IMR-90 (cell line): ENCODE results near the gene KCNK10. TPM values are rescaled to one million over a fixed set of nuclear protein-coding genes. Genes with fewer than 3 reads are reported as not detected.
A peak's percentile ranks its signal among the peaks of the same experiment; 100 is the strongest.

Experiments used
- ATAC-seq: fragments of 200-7000 bp; cut with Tn5 transposase; 2 replicates; pipeline ENCODE4 v1.9.1; 2020; ENCODE audit warnings: low read depth, mild to moderate bottlenecking, moderate library complexity
- BruUV-seq: library from RNA; stranded (reverse); fragments of 400-500 nt; replicated peaks from 2 replicates; lab custom pipeline; 2021; lab: Mats Ljungman, UMichigan
- CTCF ChIA-PET: fragments of 300-600 bp; formaldehyde crosslinking; extraction: SDS; loops from one replicate; lab custom pipeline; 2021; ENCODE audit warnings: antibody characterized with exemption; lab: Yijun Ruan, JAX
- POLR2A ChIA-PET: fragments of 300-600 bp; sonication (Branson Sonifier 250); formaldehyde crosslinking; loops from one replicate; lab custom pipeline; 2022; ENCODE audit warnings: antibody characterized with exemption; ENCODE audit not compliant: unreplicated experiment; lab: Charles Lee
- DNase-seq: peaks from one replicate; pipeline ENCODE4 v3.0.0; 2013
- H2AFZ ChIP-seq: replicated peaks from 2 replicates; pipeline ENCODE3; 2013; ENCODE audit warnings: low read length, mild to moderate bottlenecking; ENCODE audit not compliant: poor library complexity
- H2AK5ac ChIP-seq: 2 replicates; pipeline ENCODE4 v1.6.1; 2013; ENCODE audit warnings: low read depth, low read length, inconsistent platforms
- H2AK9ac ChIP-seq: replicated peaks from 2 replicates; pipeline ENCODE3; 2013; ENCODE audit warnings: mild to moderate bottlenecking, low read depth, low read length, moderate library complexity; ENCODE audit not compliant: poor library complexity
- H2BK120ac ChIP-seq: 2 replicates; pipeline ENCODE4 v1.6.1; 2013; ENCODE audit warnings: low read depth, low read length, inconsistent platforms
- H2BK15ac ChIP-seq: 3 replicates; pipeline ENCODE4 v1.6.1; 2013; ENCODE audit warnings: low read depth, low read length, inconsistent platforms
- H2BK20ac ChIP-seq: 2 replicates; pipeline ENCODE4 v1.6.1; 2013; ENCODE audit warnings: low read depth, mild to moderate bottlenecking, inconsistent platforms, low read length, moderate library complexity
- H2BK5ac ChIP-seq: 2 replicates; pipeline ENCODE4 v1.6.1; 2013; ENCODE audit warnings: mild to moderate bottlenecking, low read depth, low read length, inconsistent platforms; ENCODE audit not compliant: poor library complexity, severe bottlenecking
- H3K14ac ChIP-seq: replicated peaks from 2 replicates; pipeline ENCODE4 v1.6.1; 2013; ENCODE audit warnings: low read depth, low read length, inconsistent platforms
- H3K18ac ChIP-seq: 2 replicates; pipeline ENCODE4 v1.6.1; 2013; ENCODE audit warnings: low read depth, low read length, control low read depth
- H3K23ac ChIP-seq: 2 replicates; pipeline ENCODE4 v1.6.1; 2013; ENCODE audit warnings: low read depth, low read length, inconsistent platforms
- H3K27ac ChIP-seq: 2 replicates; pipeline ENCODE4 v1.5.1; 2013; ENCODE audit warnings: mild to moderate bottlenecking, control low read depth, low read length; ENCODE audit not compliant: insufficient read depth
- H3K27me3 ChIP-seq: 2 replicates; pipeline ENCODE4 v1.6.1; 2013; ENCODE audit warnings: low read length; ENCODE audit not compliant: control insufficient read depth, insufficient read depth
- H3K36me3 ChIP-seq: 2 replicates; pipeline ENCODE4 v1.6.1; 2013; ENCODE audit warnings: low read length, mixed read lengths; ENCODE audit not compliant: control insufficient read depth, insufficient read depth
- H3K4ac ChIP-seq: 2 replicates; pipeline ENCODE4 v1.6.1; 2013; ENCODE audit warnings: low read depth, low read length, inconsistent platforms
- H3K4me1 ChIP-seq: 2 replicates; pipeline ENCODE4 v1.6.1; 2013; ENCODE audit warnings: low read length, mixed read lengths; ENCODE audit not compliant: control insufficient read depth, insufficient read depth
- H3K4me2 ChIP-seq: 2 replicates; pipeline ENCODE4 v1.6.1; 2013; ENCODE audit warnings: low read depth, mild to moderate bottlenecking, control low read depth, low read length, moderate library complexity
- H3K4me3 ChIP-seq: 2 replicates; pipeline ENCODE4 v1.5.1; 2013; ENCODE audit warnings: low read depth, mild to moderate bottlenecking, control low read depth, low read length, moderate library complexity; ENCODE audit not compliant: insufficient read depth
- H3K56ac ChIP-seq: 2 replicates; pipeline ENCODE4 v1.6.1; 2013; ENCODE audit warnings: low read length, inconsistent platforms; ENCODE audit not compliant: insufficient read depth; ENCODE audit errors: extremely low read depth
- H3K79me1 ChIP-seq, 2 experiments: 2 replicates each; pipeline ENCODE4 v1.6.1; 2013; ENCODE audit warnings: low read length in 2 of 2, inconsistent platforms in 1 of 2, low read depth in 1 of 2
- H3K9ac ChIP-seq: 2 replicates; pipeline ENCODE4 v1.6.1; 2013; ENCODE audit warnings: low read depth, low read length, control low read depth
- H3K9me1 ChIP-seq: 2 replicates; pipeline ENCODE4 v1.6.1; 2013; ENCODE audit warnings: low read length, inconsistent platforms; ENCODE audit not compliant: insufficient read depth
- H3K9me3 ChIP-seq: 2 replicates; pipeline ENCODE4 v1.6.1; 2013; ENCODE audit warnings: low read length; ENCODE audit not compliant: control insufficient read depth, insufficient read depth
- H4K20me1 ChIP-seq: 2 replicates; pipeline ENCODE4 v1.6.1; 2013; ENCODE audit warnings: low read length, inconsistent platforms; ENCODE audit not compliant: insufficient read depth
- H4K5ac ChIP-seq: 2 replicates; pipeline ENCODE4 v1.6.1; 2013; ENCODE audit warnings: mild to moderate bottlenecking, low read depth, low read length, control low read depth
- H4K8ac ChIP-seq, 2 experiments: 2 replicates each; pipeline ENCODE4 v1.6.1; 2013; ENCODE audit warnings: low read depth in 2 of 2, low read length in 2 of 2, control low read depth in 1 of 2, inconsistent platforms in 1 of 2
- H4K91ac ChIP-seq: 2 replicates; pipeline ENCODE4 v1.6.1; 2013; ENCODE audit warnings: low read depth, low read length, inconsistent platforms; ENCODE audit not compliant: insufficient read depth
- MAFK ChIP-seq: IDR thresholded peaks from 2 replicates; pipeline ENCODE4 v1.6.1; 2012; ENCODE audit warnings: low read depth, low read length, improper control_type of control experiment
- USF2 ChIP-seq: fragments of 150-350 bp; IDR thresholded peaks from 2 replicates; pipeline ENCODE4 v1.6.1; 2017; ENCODE audit warnings: mild to moderate bottlenecking, antibody characterized with exemption, low read length, low read depth
- WGBS, 2 experiments: methylation state at CpG; one replicate each; pipeline versions ENCODE4 v1.1.5 to v1.1.7; 2013; ENCODE audit warnings: missing lambda C conversion rate in 2 of 2; ENCODE audit not compliant: insufficient read length in 1 of 2; ENCODE audit errors: extremely low coverage in 2 of 2; 5-methylcytosine and 5-hydroxymethylcytosine counted together
- dilution Hi-C: fragments of 300-500 bp; cut with HindIII; formaldehyde crosslinking; loops from one replicate; pipeline ENCODE4 v1.14.3; 2018; ENCODE audit warnings: low sequenced_read_pairs; ENCODE audit not compliant: unreplicated experiment
- in situ Hi-C: fragments of 300-500 bp; cut with MboI; formaldehyde crosslinking; loops from 3 replicates; pipeline ENCODE4 v1.14.3; 2019; ENCODE audit warnings: low sequenced_read_pairs, inconsistent platforms, mixed read lengths
- intact Hi-C: fragments of 100-400 bp; cut with micrococcal nuclease; formaldehyde crosslinking; loops from 2 replicates; pipeline ENCODE4 v1.10.0; 2022
- polyA plus RNA-seq, 3 experiments: library from polyadenylated mRNA; depleted of rRNA; stranded (reverse); fragments of >200 nt; gene quantifications; 2 replicates each; pipeline ENCODE4 v1.2.3, GENCODE V29; 2012; ENCODE audit warnings: low replicate concordance in 1 of 3
- total RNA-seq: library from RNA; depleted of rRNA; stranded (reverse); fragments of >200 nt; gene quantifications from 2 replicates; pipeline ENCODE4 v1.2.3, GENCODE V29; 2012

KCNK10 gene
- total and polyA plus RNA-seq, 2 of the 4 experiments (the other 2 are of a cell fraction) = not detected

- WGBS, 2 experiments = no CpG with 5 or more reads among the region's 4 CpGs
- Histone ChIP-seq H4K5ac (no peak overlapping the region), H2AFZ (no peak overlapping the region), H3K9ac (no peak overlapping the region), H3K4me3 (no peak overlapping the region), H3K4ac (no peak overlapping the region), H2BK5ac (no peak overlapping the region), H3K79me1 (no peaks in the 10 kb centered on the region), H3K23ac (no peak overlapping the region), H2BK20ac (no peak overlapping the region), H3K14ac (no peak overlapping the region), H4K91ac (no peak overlapping the region), H2BK120ac (no peak overlapping the region), H3K9me3 (no peaks in the 10 kb centered on the region), H3K27ac (no peak overlapping the region), H3K27me3 (no peaks in the 10 kb centered on the region), H4K8ac (no peak overlapping the region), H3K56ac (no peak overlapping the region), H3K4me2 (no peak overlapping the region), H3K36me3 (no peaks in the 10 kb centered on the region), H3K9me1 (no peaks in the 10 kb centered on the region), H2AK5ac (no peak overlapping the region), H2AK9ac (no peak overlapping the region), H4K20me1 (no peaks in the 10 kb centered on the region), H3K4me1 (no peaks in the 10 kb centered on the region), H3K18ac (no peak overlapping the region), H2BK15ac (no peak overlapping the region)
- intact Hi-C loops (no loop called here), dilution Hi-C loops (no loop called here), in situ Hi-C loops (no loop called here)
- no TSS peak for BruUV-seq
- ChIA-PET CTCF (interaction anchor here (0.6 kb wide), 1 partner anchor 27 kb away, joined by 3 read pairs; no protein-coding TSS in a partner anchor), POLR2A (no interaction called here)
- DNase-seq (no peak), ATAC-seq (no peak)
- TF ChIP-seq MAFK = no peak
- TF ChIP-seq USF2 = 0 out of 2 replicates have a peak, but pooled peaks have one; percentile 13
Measured at GRCh38 chr14:88364710-88365413, 41.8 kb upstream of the KCNK10 start.
